SH-SY5Y (cell line): ENCODE measurements around the gene RAD51.

Source experiments
- GATA2 ChIP-seq: IDR thresholded peaks from 2 replicates; pipeline ENCODE4 v1.6.1; 2011; ENCODE audit warnings: mild to moderate bottlenecking, low read depth, low read length
- GATA3 ChIP-seq: IDR thresholded peaks from 2 replicates; pipeline ENCODE4 v1.6.1; 2011; ENCODE audit warnings: low read depth, mild to moderate bottlenecking, low read length, moderate library complexity

GRCh38 chr15:40739047-40739446 is 44.1 kb downstream of the RAD51 start:
- TF ChIP-seq GATA2: no peak
- no peak for TF ChIP-seq GATA3
